ENCODE measurements around the gene ETFB. TPM values are rescaled to one million over a fixed set of nuclear protein-coding genes. Genes with fewer than 3 reads are reported as not detected.
A peak's percentile ranks its signal among the peaks of the same experiment; 100 is the strongest.

Gene ETFB
- total RNA-seq, 1 donor from 2014 or later, result 114 TPM

GRCh38 chr19:51338563-51339312, 27.4 kb downstream of the ETFB start:
- DNase-seq (ENCODE audit: extremely low spot score in 2 of 2), result no peak
- Histone ChIP-seq H3K9me3 (no peaks in the 10 kb centered on the region), H3K4me1 (peaks cover 21% of the 10 kb centered on the region), H3K27ac (peak overlapping the region; percentile 84), H3K36me3 (no peaks in the 10 kb centered on the region), H3K4me3 (peak overlapping the region; percentile 47 to 81), H3K27me3 (no peaks in the 10 kb centered on the region)
- TF ChIP-seq POLR2AphosphoS5 (IDR thresholded peaks at IDR 0.05; ENCODE audit: insufficient read depth in 1 of 2, low read depth in 1 of 2), result peak in 1 of 2 donors; percentile 31
- TF ChIP-seq CTCF (IDR thresholded peaks at IDR 0.05), result peak; percentile 62 to 95 (median 80)
- TF ChIP-seq POLR2A (IDR thresholded peaks at IDR 0.05), result no peak
- intact Hi-C loops (cut with DNase I), result loop anchor here (10.0 kb wide), 2 partner anchors 56 to 244 kb away; partner anchors contain the start of gene C19orf84

DNA sequence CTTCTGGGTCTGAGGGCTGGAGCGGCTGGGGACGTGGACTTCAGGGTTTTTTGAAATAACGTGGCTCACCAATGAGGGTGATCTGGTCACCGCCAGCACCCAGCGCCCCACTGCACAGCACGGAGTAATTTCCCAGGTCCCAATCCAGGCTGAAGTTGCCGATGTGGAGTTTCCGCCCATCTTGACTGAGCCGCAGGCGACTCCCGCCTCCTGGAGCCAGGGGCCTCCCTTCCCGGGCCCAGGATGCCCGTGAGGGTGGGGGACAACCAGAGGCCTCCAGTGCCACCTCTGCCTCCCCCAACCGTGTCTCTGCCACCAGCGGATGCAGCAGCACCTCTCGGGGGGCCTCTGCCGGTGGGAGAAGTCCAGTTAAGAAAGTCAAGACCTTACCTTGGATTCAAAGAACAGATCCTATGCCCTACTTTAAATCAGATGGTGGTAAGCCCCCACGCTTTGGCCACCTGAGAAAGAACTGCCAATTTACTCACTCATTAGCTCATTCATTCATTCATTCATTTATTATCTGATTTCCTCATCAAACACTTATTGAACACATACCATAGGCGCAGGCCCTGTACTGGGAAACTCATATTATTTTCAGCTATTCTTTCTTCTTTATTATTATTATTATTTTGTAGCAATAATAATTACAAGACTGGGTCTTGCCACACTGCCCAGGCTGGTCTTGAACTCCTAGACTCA, 28.2 kb downstream of the ETFB start:
- Histone ChIP-seq H3K27ac (peak overlapping the region; percentile 84), H3K4me3 (peak overlapping the region in 1 of 2 donors; percentile 81), H3K4me1 (peaks cover 21% of the 10 kb centered on the region), H3K27me3 (no peaks in the 10 kb centered on the region), H3K9me3 (no peaks in the 10 kb centered on the region), H3K36me3 (no peaks in the 10 kb centered on the region)
- intact Hi-C loops (cut with DNase I), result loop anchor here (10.0 kb wide), 2 partner anchors 57 to 243 kb away; partner anchors contain the start of gene C19orf84
- DNase-seq (ENCODE audit: extremely low spot score in 2 of 2), result no peak
- TF ChIP-seq CTCF (IDR thresholded peaks at IDR 0.05), result no peak
- no peak for TF ChIP-seq POLR2AphosphoS5 (IDR thresholded peaks at IDR 0.05; ENCODE audit: insufficient read depth in 1 of 2, low read depth in 1 of 2)
- TF ChIP-seq POLR2A (IDR thresholded peaks at IDR 0.05), result no peak

DNA sequence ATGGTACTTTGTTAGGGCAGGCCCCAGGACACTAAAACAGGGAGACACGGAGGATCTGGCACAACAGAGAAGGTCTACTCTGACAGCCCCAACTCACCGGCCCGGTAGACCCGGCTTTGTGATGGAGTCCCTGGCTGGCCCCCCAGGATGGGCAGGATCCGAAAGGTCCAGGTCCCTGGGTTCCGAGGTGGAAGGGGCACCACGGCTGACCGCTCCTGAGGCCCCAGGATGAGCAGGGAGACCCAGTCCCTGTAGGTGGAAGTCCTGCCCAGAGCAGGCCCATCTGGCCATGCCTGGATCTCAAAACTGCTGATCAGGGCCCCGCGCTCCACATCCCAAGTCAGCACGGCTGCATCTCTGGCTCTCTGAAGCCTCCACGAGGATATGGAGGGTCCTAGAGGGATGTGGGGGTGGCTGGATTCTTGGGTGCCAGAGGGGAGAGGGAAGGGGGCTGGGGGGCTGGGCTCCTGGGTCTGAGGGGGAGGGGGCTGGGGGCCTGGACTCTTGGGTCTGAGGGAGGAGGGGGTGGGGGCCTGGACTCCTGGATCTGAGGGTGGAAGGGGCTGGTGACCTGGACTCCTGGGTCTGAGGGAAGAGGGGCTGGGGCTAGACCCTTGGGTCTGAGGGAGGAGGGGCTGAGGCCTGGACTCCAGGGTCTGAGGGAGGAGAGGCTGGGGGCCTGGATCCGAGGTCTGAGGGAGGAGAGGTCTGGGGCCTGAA, 28.9 kb downstream of the ETFB start:
- Histone ChIP-seq H3K9me3 (no peaks in the 10 kb centered on the region), H3K4me3 (no peak overlapping the region), H3K4me1 (peaks cover 21% of the 10 kb centered on the region), H3K27ac (no peak overlapping the region), H3K27me3 (no peaks in the 10 kb centered on the region), H3K36me3 (no peaks in the 10 kb centered on the region)
- intact Hi-C loops (cut with DNase I), result loop anchor here (10.0 kb wide), 2 partner anchors 58 to 242 kb away; partner anchors contain the start of gene C19orf84
- no peak for DNase-seq (ENCODE audit: extremely low spot score in 2 of 2)
- TF ChIP-seq POLR2A (IDR thresholded peaks at IDR 0.05) (no peak), CTCF (IDR thresholded peaks at IDR 0.05) (no peak), POLR2AphosphoS5 (IDR thresholded peaks at IDR 0.05; ENCODE audit: insufficient read depth in 1 of 2, low read depth in 1 of 2) (no peak)

GRCh38 chr19:51333836-51334460, 32.2 kb downstream of the ETFB start:
- intact Hi-C loops (cut with DNase I), result loop anchor here (10.0 kb wide), 2 partner anchors 61 to 239 kb away; partner anchors contain the start of gene C19orf84
- no peak for DNase-seq (ENCODE audit: extremely low spot score in 2 of 2)

More at GRCh38 chr19:51333836-51334460, 32.2 kb downstream of the ETFB start:
- no peak for TF ChIP-seq CTCF (IDR thresholded peaks at IDR 0.05)
- TF ChIP-seq POLR2AphosphoS5 (IDR thresholded peaks at IDR 0.05; ENCODE audit: insufficient read depth in 1 of 2, low read depth in 1 of 2), result no peak
- no peak for TF ChIP-seq POLR2A (IDR thresholded peaks at IDR 0.05)
- H3K4me3 ChIP-seq, result no peak overlapping the region
- H3K36me3 ChIP-seq, result no peaks in the 10 kb centered on the region
- H3K27me3 ChIP-seq, result no peaks in the 10 kb centered on the region
- no peaks in the 10 kb centered on the region for H3K9me3 ChIP-seq
- H3K4me1 ChIP-seq, result peaks cover 6% of the 10 kb centered on the region
- no peak overlapping the region for H3K27ac ChIP-seq

Data from vagina (tissue), 2 donors.